K562 (cell line): ENCODE results near the gene REEP3. TPM values are rescaled to one million over a fixed set of nuclear protein-coding genes. Genes with fewer than 3 reads are reported as not detected.

ENCODE experiments used
- ARNT ChIP-seq, 2 experiments: fragments of 450-650 bp; IDR thresholded peaks; 2 replicates each; pipeline ENCODE4 v1.6.1; 2016; ENCODE audit warnings: mild to moderate bottlenecking in 1 of 2
- BCOR ChIP-seq: fragments of 450-650 bp; IDR thresholded peaks from 2 replicates; pipeline ENCODE4 v1.6.1; 2016
- FOSL1 ChIP-seq: fragments of 200-800 bp; sonication (Bioruptor generic); conservative IDR thresholded peaks from 2 replicates; pipeline ENCODE4 v1.6.1; 2016; ENCODE audit warnings: missing genetic modification characterization, missing compliant biosample characterization
- HES1 ChIP-seq: fragments of 450-650 bp; IDR thresholded peaks from 2 replicates; pipeline ENCODE4 v1.6.1; 2016; ENCODE audit warnings: low read depth, mild to moderate bottlenecking, moderate library complexity
- HMBOX1 ChIP-seq: sonication (generic); IDR thresholded peaks from 2 replicates; pipeline ENCODE4 v1.6.1; 2016
- KAT2B ChIP-seq: IDR thresholded peaks from one replicate; pipeline ENCODE4 v1.6.1; 2012; ENCODE audit warnings: low read depth, mild to moderate bottlenecking, control low read depth, inconsistent platforms, low read length, moderate library complexity
- LEF1 ChIP-seq: fragments of 450-650 bp; IDR thresholded peaks from 2 replicates; pipeline ENCODE4 v1.6.1; 2016; ENCODE audit warnings: mild to moderate bottlenecking
- MEIS2 ChIP-seq: fragments of 450-650 bp; IDR thresholded peaks from 2 replicates; pipeline ENCODE4 v1.6.1; 2014; ENCODE audit warnings: mild to moderate bottlenecking; ENCODE audit not compliant: partially characterized antibody
- MIER1 ChIP-seq: fragments of 450-650 bp; IDR thresholded peaks from 2 replicates; pipeline ENCODE4 v1.6.1; 2016; ENCODE audit warnings: antibody characterized with exemption, mild to moderate bottlenecking, low read depth
- RFX1 ChIP-seq: fragments of 450-650 bp; IDR thresholded peaks from 2 replicates; pipeline ENCODE4 v1.6.1; 2016; ENCODE audit warnings: mild to moderate bottlenecking, moderate library complexity
- SAP30 ChIP-seq: fragments of 200-600 bp; sonication (generic); IDR thresholded peaks from 2 replicates; pipeline ENCODE4 v1.6.1; 2012; ENCODE audit warnings: borderline replicate concordance, low read depth, mild to moderate bottlenecking, moderate library complexity, low read length, control low read depth, inconsistent platforms; ENCODE audit not compliant: insufficient read depth, poor library complexity, severe bottlenecking
- TAF7 ChIP-seq: fragments of 450-650 bp; IDR thresholded peaks from 2 replicates; pipeline ENCODE4 v1.6.1; 2016; ENCODE audit warnings: missing genetic modification characterization, missing compliant biosample characterization
- TSC22D4 ChIP-seq: fragments of 450-650 bp; IDR thresholded peaks from 2 replicates; pipeline ENCODE4 v1.6.1; 2016; ENCODE audit warnings: missing genetic modification characterization, missing biosample characterization, control low read depth
- XRCC5 ChIP-seq: fragments of 200-400 bp; formaldehyde crosslinking; IDR thresholded peaks from 2 replicates; pipeline ENCODE4 v1.6.1; 2017; ENCODE audit warnings: low read depth, mild to moderate bottlenecking, low read length
- ZNF583 ChIP-seq: fragments of 250-450 bp; sonication (Bioruptor Pico); IDR thresholded peaks from 2 replicates; pipeline ENCODE4 v1.4.0; 2020
- polyA plus RNA-seq, 8 experiments: library from polyadenylated mRNA; depleted of rRNA in 4 of 8; stranded (reverse) in 5 of 8; unstranded in 3 of 8; fragments of >200 nt; fragmentation: Nextera tagmentation in 2 of 8; fragmentation: Illumina TruSeq in 1 of 8; extraction: Ambion mirVana in 2 of 8; extraction: Trizol in 1 of 8; gene quantifications; 2 replicates each; pipeline versions ENCODE4 v1.2.1 to v1.2.3, GENCODE V29; 2011 to 2014; ENCODE audit warnings: inconsistent platforms in 1 of 8, missing spikeins in 1 of 8
- total RNA-seq, 7 experiments: library from RNA; depleted of rRNA in 6 of 7; stranded (reverse); fragments of >200 nt in 6 of 7; fragmentation: Illumina TruSeq in 2 of 7; extraction: Trizol in 2 of 7; gene quantifications; 2 replicates each; pipeline versions ENCODE4 v1.2.1 to v1.2.3, GENCODE V29; 2011 to 2021; ENCODE audit warnings: low replicate concordance in 1 of 7
- TF ChIP-seq, protein P1 (sequence below): fragments of 150-350 bp; IDR thresholded peaks from 2 replicates; pipeline ENCODE4 v1.6.1; 2014; ENCODE audit warnings: low read depth, mild to moderate bottlenecking, low read length, borderline replicate concordance

REEP3 gene
- total and polyA plus RNA-seq, 9 of the 15 experiments (the other 6 are each of a cell fraction or from before 2014, with no cell fraction given), result 3.4 to 13.4 (median 9.2) TPM

- TF ChIP-seq KAT2B, result no peak
- TF ChIP-seq FOSL1, result peak; percentile 82
- TF ChIP-seq SAP30, result no peak
- TF ChIP-seq ARNT (IDR thresholded peaks at IDR 0.05), result peak in 1 of 2 experiments; percentile 38; a peak in 1 of 4 replicates
- no peak for TF ChIP-seq RFX1
- no peak for TF ChIP-seq HES1
- no peak for TF ChIP-seq TSC22D4 (tag)
- peak; percentile 75 for TF ChIP-seq MIER1
- TF ChIP-seq MEIS2, result peak; percentile 38
- 0 out of 2 replicates have a peak, but pooled peaks have one; percentile 63 for TF ChIP-seq XRCC5
- TF ChIP-seq LEF1, result no peak; the same call in none of the 2 replicates
- no peak for TF ChIP-seq ZNF583
- TF ChIP-seq TAF7, result no peak
- peak; percentile 43 for TF ChIP-seq HMBOX1
- TF ChIP-seq, protein P1, sequence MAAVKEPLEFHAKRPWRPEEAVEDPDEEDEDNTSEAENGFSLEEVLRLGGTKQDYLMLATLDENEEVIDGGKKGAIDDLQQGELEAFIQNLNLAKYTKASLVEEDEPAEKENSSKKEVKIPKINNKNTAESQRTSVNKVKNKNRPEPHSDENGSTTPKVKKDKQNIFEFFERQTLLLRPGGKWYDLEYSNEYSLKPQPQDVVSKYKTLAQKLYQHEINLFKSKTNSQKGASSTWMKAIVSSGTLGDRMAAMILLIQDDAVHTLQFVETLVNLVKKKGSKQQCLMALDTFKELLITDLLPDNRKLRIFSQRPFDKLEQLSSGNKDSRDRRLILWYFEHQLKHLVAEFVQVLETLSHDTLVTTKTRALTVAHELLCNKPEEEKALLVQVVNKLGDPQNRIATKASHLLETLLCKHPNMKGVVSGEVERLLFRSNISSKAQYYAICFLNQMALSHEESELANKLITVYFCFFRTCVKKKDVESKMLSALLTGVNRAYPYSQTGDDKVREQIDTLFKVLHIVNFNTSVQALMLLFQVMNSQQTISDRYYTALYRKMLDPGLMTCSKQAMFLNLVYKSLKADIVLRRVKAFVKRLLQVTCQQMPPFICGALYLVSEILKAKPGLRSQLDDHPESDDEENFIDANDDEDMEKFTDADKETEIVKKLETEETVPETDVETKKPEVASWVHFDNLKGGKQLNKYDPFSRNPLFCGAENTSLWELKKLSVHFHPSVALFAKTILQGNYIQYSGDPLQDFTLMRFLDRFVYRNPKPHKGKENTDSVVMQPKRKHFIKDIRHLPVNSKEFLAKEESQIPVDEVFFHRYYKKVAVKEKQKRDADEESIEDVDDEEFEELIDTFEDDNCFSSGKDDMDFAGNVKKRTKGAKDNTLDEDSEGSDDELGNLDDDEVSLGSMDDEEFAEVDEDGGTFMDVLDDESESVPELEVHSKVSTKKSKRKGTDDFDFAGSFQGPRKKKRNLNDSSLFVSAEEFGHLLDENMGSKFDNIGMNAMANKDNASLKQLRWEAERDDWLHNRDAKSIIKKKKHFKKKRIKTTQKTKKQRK, result no peak
- TF ChIP-seq BCOR, result peak; percentile 30
Observed at GRCh38 chr10:63629363-63630084, 108.3 kb downstream of the REEP3 start (continued).
